D721Med (cell line): ENCODE results near the gene MPP1.

Experiments used
- DNase-seq: peaks from one replicate; pipeline ENCODE4 v3.0.0; 2011; ENCODE audit warnings: low spot score; ENCODE audit not compliant: insufficient read length
- FAIRE-seq: peaks from 2 replicates; lab custom pipeline; 2011; peaks lifted over from hg19 to GRCh38; lab: Jason Lieb, UNC
- CTCF ChIP-seq: IDR thresholded peaks from 2 replicates; pipeline ENCODE4 v1.5.1; 2012; ENCODE audit warnings: mild to moderate bottlenecking, control low read depth; ENCODE audit not compliant: insufficient read depth; ENCODE audit errors: missing control alignments

Gene MPP1

GRCh38 chrX:154800478-154801210, 4.6 kb downstream of the MPP1 start:
- no peak for FAIRE-seq
- DNase-seq = no peak
- TF ChIP-seq CTCF = no peak

- DNase-seq (no peak), FAIRE-seq (no peak)
- no peak for TF ChIP-seq CTCF
These were observed 5.5 kb downstream of the MPP1 start for GRCh38 chrX:154799556-154800348.

GRCh38 chrX:154797006-154797405, 8.3 kb downstream of the MPP1 start:
- FAIRE-seq = no peak
- DNase-seq = no peak
- no peak for TF ChIP-seq CTCF

GRCh38 chrX:154795016-154795415, 10.3 kb downstream of the MPP1 start:
- FAIRE-seq (no peak), DNase-seq (no peak)
- TF ChIP-seq CTCF = no peak

GRCh38 chrX:154793084-154793795, 12.0 kb downstream of the MPP1 start:
- no peak for TF ChIP-seq CTCF
- no peak for DNase-seq
- FAIRE-seq = no peak

- no peak for TF ChIP-seq CTCF
- no peak for DNase-seq
- no peak for FAIRE-seq
These were observed 13.3 kb downstream of the MPP1 start for GRCh38 chrX:154791939-154792338.
